ENCODE measurements around the gene TNK1. TPM values are rescaled to one million over a fixed set of nuclear protein-coding genes. Genes with fewer than 3 reads are reported as not detected.

TNK1 gene
- total RNA-seq, 1 experiment from 2014 or later = 16.8 TPM

GRCh38 chr17:7341842-7342241, 39.0 kb upstream of the TNK1 start:
- Histone ChIP-seq H3K9ac (ENCODE audit: low read length) (no peak overlapping the region), H3K4me1 (ENCODE audit: control insufficient read depth in 1 of 2, insufficient read depth in 2 of 2, low read length in 2 of 2) (no peaks in the 10 kb centered on the region; a peak in 1 of 4 replicates), H3K36me3 (ENCODE audit: control insufficient read depth in 1 of 2, insufficient read depth in 2 of 2, low read length in 2 of 2) (no peaks in the 10 kb centered on the region), H3K4me3 (replicated peaks in 1 of 2; ENCODE audit: low read depth in 1 of 2, low read length in 2 of 2) (no peak overlapping the region), H3K79me2 (ENCODE audit: insufficient read depth, low read length) (no peaks in the 10 kb centered on the region), H3K9me2 (ENCODE audit: insufficient read depth) (no peaks in the 10 kb centered on the region), H3K4me2 (ENCODE audit: low read length) (no peak overlapping the region), H4K20me1 (ENCODE audit: insufficient read depth) (no peaks in the 10 kb centered on the region), H3K27me3 (ENCODE audit: insufficient read depth, low read length) (no peaks in the 10 kb centered on the region), H3K27ac (ENCODE audit: low read depth, low read length) (no peak overlapping the region), H2AFZ (ENCODE audit: low read depth, low read length, poor library complexity, severe bottlenecking) (no peak overlapping the region), H3K9me3 (ENCODE audit: control insufficient read depth in 1 of 2, insufficient read depth in 1 of 2, low read depth in 1 of 2, low read length in 2 of 2) (no peaks in the 10 kb centered on the region)
- TF ChIP-seq ZFX (IDR thresholded peaks at IDR 0.05) = no peak
- BruUV-seq (replicated peaks) = no TSS peak
- DNase-seq (ENCODE audit: low read depth, low spot score) = no peak
- RAD21 ChIA-PET (ENCODE audit: low non-redundant PET in 1 of 2, low total read pairs in 2 of 2, uncharacterized antibody in 2 of 2, unreplicated experiment in 2 of 2) = no interaction called here
- intact Hi-C loops (cut with micrococcal nuclease) = no loop called here
- no peak for ATAC-seq
- CTCF ChIA-PET = no interaction called here
- POLR2A ChIA-PET = no interaction called here

DNA sequence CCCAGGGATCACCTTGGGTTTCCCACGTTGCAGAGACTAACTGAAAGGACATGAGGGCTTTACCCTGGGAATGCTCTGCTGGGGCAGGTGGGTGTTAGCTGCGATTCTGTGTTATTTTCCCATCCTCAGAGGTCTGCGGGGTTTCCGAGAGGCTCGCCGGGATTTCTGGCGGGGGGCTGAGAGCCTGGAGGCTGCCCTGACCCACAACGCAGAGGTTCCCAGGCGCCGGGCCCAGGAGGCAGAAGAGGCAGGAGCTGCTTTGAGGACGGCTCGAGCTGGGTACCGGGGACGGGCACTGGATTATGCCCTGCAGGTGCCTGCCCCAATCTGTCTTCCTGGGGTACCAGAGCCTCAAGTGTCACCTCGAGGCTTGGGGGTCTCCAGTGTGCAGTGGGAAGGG, 37.6 kb upstream of the TNK1 start:
- no peak for DNase-seq (ENCODE audit: low read depth, low spot score)
- Histone ChIP-seq H3K4me3 (replicated peaks in 1 of 2; ENCODE audit: low read depth in 1 of 2, low read length in 2 of 2) (no peak overlapping the region), H3K9me2 (ENCODE audit: insufficient read depth) (no peaks in the 10 kb centered on the region), H3K9ac (ENCODE audit: low read length) (no peak overlapping the region), H3K9me3 (ENCODE audit: control insufficient read depth in 1 of 2, insufficient read depth in 1 of 2, low read depth in 1 of 2, low read length in 2 of 2) (no peaks in the 10 kb centered on the region), H2AFZ (ENCODE audit: low read depth, low read length, poor library complexity, severe bottlenecking) (no peak overlapping the region), H3K27ac (ENCODE audit: low read depth, low read length) (no peak overlapping the region), H3K79me2 (ENCODE audit: insufficient read depth, low read length) (no peaks in the 10 kb centered on the region; the same call in 1 of the 2 replicates), H4K20me1 (ENCODE audit: insufficient read depth) (no peaks in the 10 kb centered on the region), H3K27me3 (ENCODE audit: insufficient read depth, low read length) (no peaks in the 10 kb centered on the region), H3K4me2 (ENCODE audit: low read length) (no peak overlapping the region), H3K36me3 (ENCODE audit: control insufficient read depth in 1 of 2, insufficient read depth in 2 of 2, low read length in 2 of 2) (no peaks in the 10 kb centered on the region), H3K4me1 (ENCODE audit: control insufficient read depth in 1 of 2, insufficient read depth in 2 of 2, low read length in 2 of 2) (no peaks in the 10 kb centered on the region; a peak in 1 of 4 replicates)
- ChIA-PET RAD21 (ENCODE audit: low non-redundant PET in 1 of 2, low total read pairs in 2 of 2, uncharacterized antibody in 2 of 2, unreplicated experiment in 2 of 2) (no interaction called here), POLR2A (interaction anchor here (1.0 kb wide), 1 partner anchor 14 kb away, joined by 3 read pairs; the partner anchor contains the start of gene NEURL4), CTCF (interaction anchor here (2.2 kb wide), 1 partner anchor 14 kb away, joined by 6 read pairs; the partner anchor contains the start of gene NEURL4)
- BruUV-seq (replicated peaks) = no TSS peak
- no peak for ATAC-seq
- intact Hi-C loops (cut with micrococcal nuclease) = no loop called here
- no peak for TF ChIP-seq TCF7L2 (IDR thresholded peaks at IDR 0.05; ENCODE audit: borderline replicate concordance, extremely low read depth, insufficient read depth, insufficient read length)
- TF ChIP-seq SRF (IDR thresholded peaks at IDR 0.05; ENCODE audit: low read depth) = no peak
- TF ChIP-seq POLR2A (IDR thresholded peaks at IDR 0.05; ENCODE audit: borderline replicate concordance, extremely low read depth, insufficient read depth, insufficient read length) = no peak
- TF ChIP-seq MAX (IDR thresholded peaks at IDR 0.05) = no peak
- no peak for TF ChIP-seq CTCF (IDR thresholded peaks at IDR 0.05 in 2 of 3, conservative IDR thresholded peaks at IDR 0.05 in 1 of 3; ENCODE audit: borderline replicate concordance in 1 of 3, insufficient read depth in 1 of 3, low read depth in 2 of 3, low read length in 2 of 3)
- TF ChIP-seq ZFX (IDR thresholded peaks at IDR 0.05) = no peak
- no peak for TF ChIP-seq RAD21 (IDR thresholded peaks at IDR 0.05; ENCODE audit: low read depth)
- TF ChIP-seq ELF1 (IDR thresholded peaks at IDR 0.05; ENCODE audit: borderline replicate concordance, low read depth) = no peak
- TF ChIP-seq SIN3A (IDR thresholded peaks at IDR 0.05; ENCODE audit: low read depth) = no peak
- TF ChIP-seq, protein P1, sequence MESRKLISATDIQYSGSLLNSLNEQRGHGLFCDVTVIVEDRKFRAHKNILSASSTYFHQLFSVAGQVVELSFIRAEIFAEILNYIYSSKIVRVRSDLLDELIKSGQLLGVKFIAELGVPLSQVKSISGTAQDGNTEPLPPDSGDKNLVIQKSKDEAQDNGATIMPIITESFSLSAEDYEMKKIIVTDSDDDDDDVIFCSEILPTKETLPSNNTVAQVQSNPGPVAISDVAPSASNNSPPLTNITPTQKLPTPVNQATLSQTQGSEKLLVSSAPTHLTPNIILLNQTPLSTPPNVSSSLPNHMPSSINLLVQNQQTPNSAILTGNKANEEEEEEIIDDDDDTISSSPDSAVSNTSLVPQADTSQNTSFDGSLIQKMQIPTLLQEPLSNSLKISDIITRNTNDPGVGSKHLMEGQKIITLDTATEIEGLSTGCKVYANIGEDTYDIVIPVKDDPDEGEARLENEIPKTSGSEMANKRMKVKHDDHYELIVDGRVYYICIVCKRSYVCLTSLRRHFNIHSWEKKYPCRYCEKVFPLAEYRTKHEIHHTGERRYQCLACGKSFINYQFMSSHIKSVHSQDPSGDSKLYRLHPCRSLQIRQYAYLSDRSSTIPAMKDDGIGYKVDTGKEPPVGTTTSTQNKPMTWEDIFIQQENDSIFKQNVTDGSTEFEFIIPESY (IDR thresholded peaks at IDR 0.05; ENCODE audit: extremely low read depth, insufficient replicate concordance, low read length) = no peak
- no peak for TF ChIP-seq JUND (IDR thresholded peaks at IDR 0.05)
- no peak for TF ChIP-seq EZH2phosphoT487 (IDR thresholded peaks at IDR 0.05; ENCODE audit: borderline replicate concordance)
- TF ChIP-seq SP1 (IDR thresholded peaks at IDR 0.05; ENCODE audit: low read depth) = no peak
- no peak for TF ChIP-seq CEBPB (IDR thresholded peaks at IDR 0.05; ENCODE audit: low read depth)

Data from HCT116 (cell line).